AG09309 (cell line): ENCODE results near the gene TMC3.

Source experiments
- DNase-seq: peaks from one replicate; pipeline ENCODE4 v3.0.0-alpha.2; 2010; ENCODE audit warnings: low read depth
- H3K4me3 ChIP-seq: 2 replicates; pipeline ENCODE4 v1.5.1; 2011; ENCODE audit warnings: mild to moderate bottlenecking, low read depth, low read length, moderate library complexity; ENCODE audit not compliant: control insufficient read depth
- CTCF ChIP-seq: IDR thresholded peaks from 2 replicates; pipeline ENCODE4 v1.5.1; 2011; ENCODE audit warnings: mild to moderate bottlenecking, low read depth, low read length, inconsistent platforms; ENCODE audit not compliant: insufficient read depth, control insufficient read depth; ENCODE audit errors: missing control alignments

Gene TMC3

DNA sequence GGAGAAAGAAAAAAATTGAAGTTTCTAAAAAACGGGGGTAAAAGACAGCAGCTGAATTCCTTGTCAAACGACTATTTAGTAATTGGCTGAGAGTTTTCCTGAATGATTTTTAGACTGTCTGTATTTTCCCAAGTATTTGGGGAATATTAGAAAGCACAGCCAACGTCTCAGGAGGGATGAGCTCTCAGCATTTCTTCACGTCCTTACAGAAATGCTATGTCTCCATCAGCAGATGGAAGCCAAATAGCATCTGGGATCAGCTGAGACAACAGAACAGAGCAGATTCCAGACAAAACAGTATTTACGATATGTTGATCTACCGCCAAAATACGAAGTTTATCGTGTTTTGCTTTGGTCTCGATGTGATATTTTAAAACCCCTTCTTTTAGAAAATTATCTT lies 5.3 kb upstream of the TMC3 start:
- DNase-seq = no peak
- no peak for TF ChIP-seq CTCF
- no peak overlapping the region for H3K4me3 ChIP-seq

DNA sequence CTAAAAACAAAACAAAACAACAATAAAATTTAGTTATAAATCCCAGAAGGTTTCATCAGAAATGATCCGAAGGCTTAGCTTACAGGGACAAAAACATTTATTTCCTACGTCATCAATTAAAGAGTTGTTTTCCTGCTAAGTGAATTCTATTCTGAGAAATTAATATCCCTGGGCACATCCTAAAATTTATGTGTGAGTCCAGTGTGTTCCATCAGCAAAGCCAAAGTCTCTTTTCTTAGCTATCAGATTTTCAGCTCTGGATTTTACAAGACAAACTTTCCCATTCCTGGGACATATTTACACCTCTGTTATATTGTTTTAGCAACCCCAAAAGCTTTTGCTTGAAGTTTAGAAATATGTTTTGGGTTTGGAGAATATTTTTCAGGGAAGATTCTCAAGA lies 4.4 kb upstream of the TMC3 start:
- DNase-seq = no peak
- no peak for TF ChIP-seq CTCF
- H3K4me3 ChIP-seq = no peak overlapping the region

- H3K4me3 ChIP-seq = no peak overlapping the region
- no peak for DNase-seq
- no peak for TF ChIP-seq CTCF
Observed at GRCh38 chr15:81377871-81378270, 3.9 kb upstream of the TMC3 start.

DNA sequence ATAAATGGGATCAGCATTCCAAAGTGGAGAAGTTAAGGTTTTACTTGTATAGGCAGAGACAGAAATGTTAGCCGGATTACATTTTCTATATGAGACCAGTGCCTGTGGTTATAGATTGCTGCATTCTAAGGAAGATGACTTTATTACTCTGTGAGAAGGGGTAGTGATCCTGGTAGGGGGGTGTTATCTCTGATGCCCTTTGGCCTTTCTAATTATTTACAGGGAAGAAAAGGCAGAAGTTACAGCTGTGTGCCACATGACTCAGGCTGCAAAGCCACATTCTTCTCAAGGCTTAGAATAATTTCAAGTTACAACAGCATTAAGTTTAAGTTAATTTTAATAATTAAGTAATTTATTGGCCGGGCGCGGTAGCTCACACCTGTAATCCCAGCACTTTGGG lies 2.2 kb upstream of the TMC3 start:
- no peak for DNase-seq
- H3K4me3 ChIP-seq = no peak overlapping the region
- no peak for TF ChIP-seq CTCF

GRCh38 chr15:81375461-81375860 lies 1.4 kb upstream of the TMC3 start:
- DNase-seq = no peak
- TF ChIP-seq CTCF = no peak
- H3K4me3 ChIP-seq = no peak overlapping the region

DNA sequence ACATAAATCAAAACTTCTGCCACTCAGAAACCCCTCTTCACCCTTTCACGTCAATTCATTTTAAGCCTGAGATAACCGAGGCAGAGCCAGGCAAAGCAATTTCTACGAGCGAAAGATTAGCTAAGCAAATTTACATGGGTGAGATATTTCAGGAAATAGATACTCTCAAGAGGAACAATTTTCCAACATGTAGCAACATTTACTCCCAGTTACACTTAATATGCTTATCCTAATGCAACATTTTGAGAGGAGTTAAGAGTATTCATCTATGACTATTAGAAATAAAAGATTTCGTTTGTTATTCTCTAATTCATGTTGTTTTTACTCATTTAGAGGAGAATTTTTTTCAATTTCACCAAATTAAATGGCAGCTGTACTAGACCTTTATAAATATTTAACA lies 837 bp downstream of the TMC3 start:
- no peak for TF ChIP-seq CTCF
- no peak overlapping the region for H3K4me3 ChIP-seq
- DNase-seq = no peak

DNA sequence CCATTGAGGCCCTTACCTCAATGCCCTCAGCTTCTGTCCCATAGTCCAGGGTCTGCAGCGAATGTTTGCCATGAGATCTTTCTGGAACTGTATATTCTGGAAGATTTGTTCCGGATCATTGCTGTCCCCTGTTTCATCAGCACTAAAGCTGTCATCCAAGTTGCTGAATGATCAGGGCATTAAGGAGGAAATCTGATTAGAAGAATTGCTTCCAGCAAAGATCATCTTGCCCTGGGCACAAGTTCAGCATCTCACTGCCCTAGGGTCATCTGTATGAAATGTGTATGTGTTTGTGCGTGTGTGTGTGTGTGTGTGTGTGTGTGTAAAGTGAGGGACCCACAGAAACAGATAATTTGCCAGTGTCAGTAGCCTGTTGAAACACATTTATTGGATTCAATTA lies 1.4 kb downstream of the TMC3 start:
- no peak for TF ChIP-seq CTCF
- DNase-seq = no peak

More for the DNA sequence above, 1.4 kb downstream of the TMC3 start:
- H3K4me3 ChIP-seq = no peak overlapping the region
